Ovary (tissue), 9 donors: Measurements from ENCODE around the gene TREM2. TPM values are rescaled to one million over a fixed set of nuclear protein-coding genes. Genes with fewer than 3 reads are reported as not detected.

ENCODE experiments used
- DNase-seq, 5 donors: peaks; one replicate each; pipeline ENCODE4 v3.0.0-alpha.2; 2019 to 2020
- H3K27ac ChIP-seq, 2 donors: fragments of 200-600 bp; one replicate each; pipeline versions ENCODE4 v1.5.1 to v1.8.0; 2019 to 2022
- H3K27me3 ChIP-seq: fragments of 200-600 bp; one replicate; pipeline ENCODE4 v1.8.0; 2022
- H3K36me3 ChIP-seq: fragments of 200-600 bp; sonication (generic); one replicate; pipeline ENCODE4 v1.5.1; 2019
- H3K4me1 ChIP-seq: one replicate; pipeline ENCODE4 v1.8.1; 2013; ENCODE audit warnings: mild to moderate bottlenecking, moderate library complexity; ENCODE audit not compliant: insufficient read depth
- H3K4me3 ChIP-seq: fragments of 200-600 bp; sonication (generic); one replicate; pipeline ENCODE4 v1.5.1; 2017
- H3K9me3 ChIP-seq, 2 donors: fragments of 200-600 bp in 1 of 2; sonication (generic) in 1 of 2; one replicate each; pipeline versions ENCODE4 v1.5.1 to v1.8.1; 2013 to 2019; ENCODE audit warnings: mild to moderate bottlenecking in 1 of 2, moderate library complexity in 1 of 2
- EP300 ChIP-seq: sonication (generic); formaldehyde crosslinking; IDR thresholded peaks from one replicate; pipeline ENCODE4 v1.6.1; 2017; ENCODE audit warnings: antibody characterized with exemption
- POLR2A ChIP-seq: fragments of 450-650 bp; IDR thresholded peaks from one replicate; pipeline ENCODE4 v1.6.1; 2017; ENCODE audit warnings: antibody characterized with exemption, mild to moderate bottlenecking, moderate library complexity
- WGBS, 3 donors: extraction: QIAGEN DNeasy Blood & Tissue Kit in 1 of 3; methylation state at CpG; one replicate each; pipeline versions ENCODE4 v1.1.5 to v1.1.7; 2013 to 2017; 5-methylcytosine and 5-hydroxymethylcytosine counted together
- intact Hi-C, 4 donors: fragments of 100-400 bp; cut with DNase I; formaldehyde crosslinking; loops; one replicate each; pipeline versions ENCODE4 v1.11.0 to v1.15.1; 2022 to 2023
- polyA plus RNA-seq, 2 donors: library from polyadenylated mRNA; stranded (reverse); fragments of 200-250 nt in 1 of 2; fragments of 350-450 nt in 1 of 2; fragmentation: Illumina TruSeq in 1 of 2; extraction: RNeasy Lipid Tissue Mini Kit (QIAGEN cat#74804) in 1 of 2; gene quantifications; one replicate each; pipeline ENCODE4 v1.2.3, GENCODE V29; 2013 to 2014
- total RNA-seq, 7 donors: library from RNA; depleted of rRNA in 2 of 7; stranded (reverse); fragments of >200 nt in 2 of 7; fragmentation: NEBNext Ultra II Directional in 3 of 7; extraction: Animal tissue kit (Norgen Biotek cat#: 25700) in 3 of 7; gene quantifications; one replicate each; pipeline versions ENCODE4 v1.1.0 to v1.2.4, GENCODE V29; 2016 to 2023
- TF ChIP-seq, protein P1 (sequence below), 3 donors: fragments of 450-650 bp in 2 of 3; fragments of 200-600 bp in 1 of 3; IDR thresholded peaks; one replicate each; pipeline versions ENCODE4 v1.5.1 to v1.8.0; 2016 to 2022; ENCODE audit warnings: antibody characterized with exemption in 3 of 3, mild to moderate bottlenecking in 1 of 3
- donor health status: DM: no; HTN: no; CAD: no; lungs with moderate emphysema.
- donor health status: DM: no; HTN: no; CAD: no.
- donor health status: Bipolar disorder and iron deficiency.
- donor health status: DM: yes; HTN: yes; CAD: no.
- donor health status: DM: no; HTN: no; CAD: no.
- donor health status: DM: yes; HTN: yes; CAD: no.

Gene TREM2
- total and polyA plus RNA-seq, 9 donors = 2.6 to 12.4 (median 4.1) TPM

DNA sequence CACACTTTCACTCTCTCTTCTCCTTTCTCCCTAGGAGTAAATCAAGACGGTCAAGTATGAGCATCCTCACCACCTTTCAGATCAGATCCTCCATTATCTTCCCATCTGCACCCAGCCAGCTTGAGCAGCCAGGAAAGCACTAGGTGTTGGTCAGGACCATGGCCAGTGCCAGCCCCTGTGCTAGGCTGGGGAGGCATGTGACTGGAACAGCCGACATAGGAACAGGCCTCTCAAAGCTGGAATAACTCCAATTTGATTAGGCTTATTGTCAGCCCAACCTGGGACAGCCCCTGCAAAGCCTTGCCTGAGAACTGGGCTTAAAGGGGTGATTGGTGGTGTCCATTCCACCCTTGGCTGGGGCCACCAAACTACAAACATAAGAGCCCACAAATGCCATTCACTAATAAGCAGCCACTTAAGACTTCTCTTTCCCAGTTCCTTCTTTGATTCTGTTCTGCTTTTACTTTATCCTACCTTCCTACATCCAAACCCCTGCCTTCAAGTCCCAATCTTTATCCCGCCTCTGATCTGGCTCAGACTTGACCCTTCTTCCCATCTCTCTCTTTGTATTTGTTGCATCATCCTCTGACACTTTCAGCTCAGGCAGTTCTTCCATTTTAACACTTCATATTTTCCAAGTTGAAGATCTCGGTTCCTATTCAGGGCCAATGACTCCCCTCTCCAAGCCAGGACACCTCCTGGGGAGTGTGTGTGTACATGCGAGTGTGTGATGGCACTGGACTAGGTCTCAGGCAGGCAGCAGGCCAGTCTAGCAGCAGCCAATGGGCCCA, 4.5 kb upstream of the TREM2 start:
- TF ChIP-seq POLR2A (no peak), EP300 (no peak)
- TF ChIP-seq, protein P1, sequence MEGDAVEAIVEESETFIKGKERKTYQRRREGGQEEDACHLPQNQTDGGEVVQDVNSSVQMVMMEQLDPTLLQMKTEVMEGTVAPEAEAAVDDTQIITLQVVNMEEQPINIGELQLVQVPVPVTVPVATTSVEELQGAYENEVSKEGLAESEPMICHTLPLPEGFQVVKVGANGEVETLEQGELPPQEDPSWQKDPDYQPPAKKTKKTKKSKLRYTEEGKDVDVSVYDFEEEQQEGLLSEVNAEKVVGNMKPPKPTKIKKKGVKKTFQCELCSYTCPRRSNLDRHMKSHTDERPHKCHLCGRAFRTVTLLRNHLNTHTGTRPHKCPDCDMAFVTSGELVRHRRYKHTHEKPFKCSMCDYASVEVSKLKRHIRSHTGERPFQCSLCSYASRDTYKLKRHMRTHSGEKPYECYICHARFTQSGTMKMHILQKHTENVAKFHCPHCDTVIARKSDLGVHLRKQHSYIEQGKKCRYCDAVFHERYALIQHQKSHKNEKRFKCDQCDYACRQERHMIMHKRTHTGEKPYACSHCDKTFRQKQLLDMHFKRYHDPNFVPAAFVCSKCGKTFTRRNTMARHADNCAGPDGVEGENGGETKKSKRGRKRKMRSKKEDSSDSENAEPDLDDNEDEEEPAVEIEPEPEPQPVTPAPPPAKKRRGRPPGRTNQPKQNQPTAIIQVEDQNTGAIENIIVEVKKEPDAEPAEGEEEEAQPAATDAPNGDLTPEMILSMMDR (IDR thresholded peaks at IDR 0.05) = no peak
- intact Hi-C loops = no loop called here
- H3K4me3 ChIP-seq = no peak overlapping the region
- WGBS, 3 donors = 69 to 72% (median 71%) methylated on average over 5 of the region's 5 CpGs
- H3K4me1 ChIP-seq = no peaks in the 10 kb centered on the region
- no peak overlapping the region for H3K27ac ChIP-seq
- no peaks in the 10 kb centered on the region for H3K27me3 ChIP-seq
- no peaks in the 10 kb centered on the region for H3K9me3 ChIP-seq
- no peak for DNase-seq
- H3K36me3 ChIP-seq = no peaks in the 10 kb centered on the region

DNA sequence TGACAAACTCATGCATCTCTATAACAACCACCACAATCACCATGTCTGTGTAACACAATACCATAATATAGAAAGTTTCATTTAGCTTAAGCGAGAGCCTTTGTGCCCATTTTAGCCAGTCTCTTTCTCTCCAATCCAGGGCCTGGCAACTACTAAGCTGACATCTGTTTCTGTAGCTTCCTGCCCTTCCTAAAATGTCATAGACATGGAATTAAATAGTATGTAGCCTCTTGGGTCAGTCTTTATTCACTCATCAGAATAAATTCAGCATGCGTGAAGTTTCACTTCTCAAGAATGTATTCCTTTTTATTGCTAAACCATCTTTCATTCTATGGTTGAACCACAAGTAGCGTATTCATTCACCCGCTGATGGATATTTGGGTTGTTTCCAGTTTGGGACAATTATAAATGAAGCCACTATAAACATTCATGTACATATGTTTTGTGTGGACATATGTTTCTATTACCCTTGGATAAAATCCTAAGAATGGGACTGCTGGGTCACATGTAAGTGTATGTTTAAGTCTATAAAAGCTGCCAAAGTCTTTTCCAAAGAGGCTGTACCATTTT, 1.7 kb upstream of the TREM2 start:
- Histone ChIP-seq H3K9me3 (no peaks in the 10 kb centered on the region), H3K36me3 (no peaks in the 10 kb centered on the region), H3K4me3 (no peak overlapping the region), H3K27me3 (no peaks in the 10 kb centered on the region), H3K4me1 (no peaks in the 10 kb centered on the region), H3K27ac (no peak overlapping the region)
- 93 to 96% (median 95%) methylated on average over 4 of the region's 4 CpGs for WGBS, 3 donors
- DNase-seq = no peak
- TF ChIP-seq, protein P1 (IDR thresholded peaks at IDR 0.05) = no peak
- TF ChIP-seq EP300 (no peak), POLR2A (no peak)
- intact Hi-C loops = no loop called here

DNA sequence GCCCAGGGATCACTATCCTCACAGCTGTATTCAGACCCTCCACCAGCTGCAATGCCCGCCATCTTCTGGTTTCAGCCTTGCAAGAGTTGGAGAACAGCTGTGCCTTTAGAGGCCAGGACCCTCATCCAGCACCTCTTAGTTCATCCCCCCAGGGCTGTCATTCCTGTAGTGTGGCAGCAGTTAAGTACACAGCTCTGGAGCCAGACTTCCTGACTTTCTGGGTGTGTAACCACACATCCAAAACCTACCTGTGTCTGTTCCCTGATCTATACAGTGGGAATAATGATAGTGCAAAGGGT, 452 bp upstream of the TREM2 start:
- intact Hi-C loops = no loop called here
- 90 to 95% (median 93%) methylated on average over 1 of the region's 1 CpG for WGBS, 3 donors
- Histone ChIP-seq H3K4me3 (no peak overlapping the region), H3K27ac (no peak overlapping the region), H3K4me1 (no peaks in the 10 kb centered on the region), H3K27me3 (no peaks in the 10 kb centered on the region), H3K9me3 (no peaks in the 10 kb centered on the region), H3K36me3 (no peaks in the 10 kb centered on the region)
- TF ChIP-seq POLR2A (no peak), EP300 (no peak)
- TF ChIP-seq, protein P1 (IDR thresholded peaks at IDR 0.05) = no peak
- no peak for DNase-seq

DNA sequence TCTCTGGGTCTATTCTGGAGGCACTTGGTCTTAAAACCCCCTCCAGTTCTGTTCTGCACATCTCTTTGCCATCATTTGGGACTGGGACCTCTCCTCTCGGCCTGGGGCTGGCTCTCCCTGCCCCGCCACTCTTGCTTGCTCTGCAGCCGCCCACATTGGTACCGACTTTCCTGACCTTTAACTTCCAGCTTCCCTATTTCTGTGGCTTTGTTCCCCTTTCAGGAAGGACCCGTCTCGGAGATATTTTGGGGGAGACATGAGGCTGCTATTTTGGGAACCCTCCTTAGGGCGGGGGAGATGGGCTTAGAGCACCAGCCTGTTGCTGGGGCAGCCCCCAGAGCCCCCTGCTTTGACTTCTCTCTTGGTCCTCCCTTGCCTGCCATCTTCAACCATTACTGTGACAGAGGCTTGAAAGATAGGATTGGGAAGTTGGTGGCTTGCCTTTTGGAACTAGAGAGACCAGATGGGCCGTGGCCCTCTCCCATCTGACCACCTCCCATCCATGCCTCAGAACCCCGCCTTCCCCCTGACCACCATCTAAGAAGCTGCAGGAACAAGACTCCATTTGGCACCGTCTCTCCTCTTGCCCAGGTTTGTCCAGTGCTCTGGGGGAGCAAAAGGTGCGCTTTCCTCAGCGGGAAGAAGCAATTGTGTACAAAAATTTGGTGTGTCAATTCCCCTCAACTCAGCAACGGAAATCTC, 914 bp downstream of the TREM2 start:
- H3K9me3 ChIP-seq = no peaks in the 10 kb centered on the region
- H3K4me3 ChIP-seq = no peak overlapping the region
- TF ChIP-seq POLR2A (no peak), EP300 (no peak)
- TF ChIP-seq, protein P1 (IDR thresholded peaks at IDR 0.05) = no peak
- no peak overlapping the region for H3K27ac ChIP-seq
- WGBS, 3 donors = 81 to 84% (median 82%) methylated on average over 13 of the region's 13 CpGs
- intact Hi-C loops = no loop called here
- no peaks in the 10 kb centered on the region for H3K4me1 ChIP-seq
- DNase-seq = no peak
- H3K36me3 ChIP-seq = no peaks in the 10 kb centered on the region
- H3K27me3 ChIP-seq = no peaks in the 10 kb centered on the region
